ENCODE results near the gene STT3A.

STT3A gene

GRCh38 chr11:125663910-125664309 lies 71.3 kb downstream of the STT3A start:
- no peak for DNase-seq (ENCODE audit: low read depth in 2 of 2)

GRCh38 chr11:125667151-125667550 lies 74.5 kb downstream of the STT3A start:
- DNase-seq (ENCODE audit: low read depth in 2 of 2), result no peak

GRCh38 chr11:125670172-125670571 lies 77.5 kb downstream of the STT3A start:
- no peak for DNase-seq (ENCODE audit: low read depth in 2 of 2)

GRCh38 chr11:125671561-125671960 lies 78.9 kb downstream of the STT3A start:
- DNase-seq (ENCODE audit: low read depth in 2 of 2), result no peak

Measured in stimulated activated CD8-positive, alpha-beta memory T cell treated with anti-CD3 and anti-CD28 coated beads, Interleukin-2, amount 100 ng/mL, for 1 hour (primary cell).